HG03095 (cell line): ENCODE results near the gene SGSH.
"Not testable (repeated sequence)": the region's sequence is repeated elsewhere in the genome, so short reads cannot be mapped to it uniquely, and the experiment has no call there.

Experiments
- ATAC-seq: cut with Tn5 transposase; IDR thresholded peaks from one replicate; pipeline ENCODE4 v1.9.1; 2021; ENCODE audit warnings: moderate library complexity; ENCODE audit not compliant: unreplicated experiment

Gene SGSH

DNA sequence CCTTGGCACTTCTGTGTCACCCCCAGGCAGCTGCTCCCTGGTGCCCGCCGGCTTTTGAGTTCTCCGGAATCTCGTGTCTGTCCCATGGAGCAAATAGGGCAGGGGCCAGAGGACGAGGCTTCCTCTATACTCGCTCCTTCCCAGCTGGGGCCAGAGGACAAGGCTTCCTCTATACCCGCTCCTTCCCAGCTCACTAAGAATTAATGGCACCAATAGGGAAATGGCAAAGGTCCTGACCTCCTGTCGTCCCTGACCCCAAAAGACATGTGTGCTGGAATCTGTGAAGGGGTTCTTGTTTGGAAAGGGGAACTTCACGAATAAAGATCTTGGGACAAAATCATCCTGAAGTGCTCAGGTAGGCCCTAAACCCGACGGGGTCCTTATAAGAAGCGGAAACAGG lies 7.6 kb downstream of the SGSH start:
- no peak for ATAC-seq

GRCh38 chr17:80212109-80212508 lies 8.0 kb downstream of the SGSH start:
- ATAC-seq, result no peak

DNA sequence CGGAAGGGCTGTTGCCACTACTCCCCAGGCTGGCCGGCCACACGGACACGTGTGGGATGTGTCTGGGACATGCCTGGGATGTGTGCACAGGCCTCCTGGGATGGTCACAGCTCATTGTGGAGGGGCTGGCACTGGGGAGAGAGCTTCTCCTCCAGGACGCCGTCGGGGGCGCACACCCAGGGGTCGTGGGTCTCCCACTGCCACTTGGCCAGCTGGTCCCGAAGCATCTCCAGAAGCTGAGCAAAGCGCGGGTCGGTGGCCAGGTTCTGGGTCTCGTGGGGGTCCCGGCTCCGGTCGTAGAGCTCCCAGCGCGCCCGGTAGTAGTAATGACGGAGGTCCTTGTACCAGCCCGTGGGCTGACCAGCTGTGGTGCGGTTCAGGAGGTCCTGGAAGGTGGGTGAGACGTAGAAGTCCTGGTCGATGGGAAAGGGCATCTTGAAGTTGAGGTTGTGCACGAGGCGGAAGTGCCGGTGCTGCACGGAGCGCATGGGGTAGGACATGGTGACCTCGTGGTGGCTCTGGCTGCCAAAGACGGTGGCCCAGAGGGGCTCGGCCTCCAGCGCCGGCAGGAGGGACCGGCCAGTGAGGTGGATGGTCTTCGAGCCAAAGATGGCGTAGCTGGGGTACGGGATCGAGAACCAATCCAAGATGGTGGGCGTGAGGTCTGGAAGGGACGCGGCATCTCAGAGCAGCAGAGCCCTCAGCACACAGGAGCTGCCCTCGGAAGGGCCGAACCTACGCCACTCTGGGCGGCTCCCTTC lies 9.6 kb downstream of the SGSH start:
- ATAC-seq, result no peak

- no peak for ATAC-seq
These were observed 10.4 kb downstream of the SGSH start for GRCh38 chr17:80209765-80210164.

DNA sequence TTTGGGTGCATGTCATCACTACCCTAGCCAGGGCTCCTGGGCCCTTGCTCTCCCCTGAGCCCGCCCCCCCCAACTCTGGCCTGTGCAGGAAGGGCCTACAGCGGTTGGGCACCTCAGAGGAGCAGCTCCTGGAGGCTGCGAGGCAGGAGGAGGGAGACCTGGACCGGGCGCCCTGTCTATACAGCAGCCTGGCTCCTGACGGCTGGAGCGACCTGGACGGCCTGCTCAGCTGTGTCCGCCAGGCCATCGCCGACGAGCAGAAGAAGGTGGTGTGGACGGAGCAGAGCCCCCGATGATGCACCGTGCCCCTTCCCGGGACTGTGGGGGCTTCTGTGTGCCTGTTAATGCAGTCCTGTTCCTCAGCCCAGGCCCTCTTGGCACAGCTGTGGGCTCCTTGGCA lies 12.1 kb downstream of the SGSH start:
- no peak for ATAC-seq

GRCh38 chr17:80205811-80206210 lies 14.3 kb downstream of the SGSH start:
- no peak for ATAC-seq

DNA sequence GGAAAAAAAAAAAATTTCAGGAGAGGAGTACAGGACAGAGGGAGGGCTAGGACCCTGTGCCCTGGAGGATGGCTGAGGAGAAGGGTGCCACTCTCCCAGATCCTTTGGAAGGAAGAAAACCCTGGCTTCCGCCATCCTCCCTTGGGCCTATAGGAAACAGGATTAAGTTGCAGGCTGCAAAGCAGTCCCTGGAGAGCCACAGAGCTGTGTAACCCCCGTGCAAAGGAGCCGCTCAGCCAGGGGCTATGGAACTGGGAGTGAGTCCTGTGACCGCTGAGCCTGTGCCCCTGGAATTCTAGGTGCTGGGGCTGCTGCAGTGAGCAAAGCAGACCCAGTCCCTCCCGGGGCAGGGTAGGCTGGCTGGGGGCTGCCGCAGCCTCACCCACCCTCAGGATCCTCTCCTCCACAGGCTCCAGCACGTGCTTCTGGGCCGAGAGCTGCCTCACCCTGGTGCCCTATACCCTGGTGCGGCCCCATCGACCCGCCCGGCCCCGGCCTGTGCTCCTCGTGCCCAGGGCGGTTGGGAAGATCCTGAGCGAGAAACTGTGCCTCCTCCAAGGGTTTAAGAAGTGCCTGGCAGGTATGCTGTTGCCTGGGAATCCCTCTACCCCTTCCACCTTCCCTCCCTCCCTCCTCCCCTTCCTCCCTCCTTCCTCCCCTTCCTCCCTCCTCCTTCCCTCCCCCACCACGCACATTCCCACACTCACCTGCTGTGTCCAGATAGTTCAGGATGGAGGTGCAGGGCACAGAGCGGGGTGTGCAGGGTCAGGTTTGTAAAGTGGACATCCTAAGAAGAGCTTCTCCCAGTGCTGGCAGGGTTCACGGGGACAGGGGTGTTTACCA lies 15.3 kb downstream of the SGSH start:
- ATAC-seq, result no peak

DNA sequence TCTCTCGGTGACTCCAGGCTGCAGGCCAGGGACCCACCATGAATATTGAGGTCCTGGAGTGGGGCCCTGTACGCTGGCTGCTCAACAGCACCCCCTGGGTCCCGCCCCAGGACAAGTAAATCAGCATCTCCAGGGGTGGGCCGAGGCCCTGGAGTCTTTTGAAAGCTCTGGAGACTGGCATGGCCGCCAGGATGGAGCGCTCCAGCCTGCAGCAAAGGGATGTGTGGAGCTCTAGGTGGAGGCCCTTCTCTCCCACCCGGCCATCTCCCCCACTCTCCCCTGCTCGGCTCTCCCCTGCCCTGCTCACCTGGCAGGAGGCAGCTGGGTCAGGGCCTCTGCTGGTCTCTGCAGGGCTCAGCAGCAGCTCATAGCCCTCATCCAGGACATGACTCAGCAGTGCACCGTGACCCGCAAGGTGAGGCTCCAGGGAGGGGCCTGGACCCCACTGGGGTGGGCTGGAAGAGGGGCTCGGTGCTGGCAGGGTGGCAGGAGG lies 16.6 kb downstream of the SGSH start:
- no peak for ATAC-seq

DNA sequence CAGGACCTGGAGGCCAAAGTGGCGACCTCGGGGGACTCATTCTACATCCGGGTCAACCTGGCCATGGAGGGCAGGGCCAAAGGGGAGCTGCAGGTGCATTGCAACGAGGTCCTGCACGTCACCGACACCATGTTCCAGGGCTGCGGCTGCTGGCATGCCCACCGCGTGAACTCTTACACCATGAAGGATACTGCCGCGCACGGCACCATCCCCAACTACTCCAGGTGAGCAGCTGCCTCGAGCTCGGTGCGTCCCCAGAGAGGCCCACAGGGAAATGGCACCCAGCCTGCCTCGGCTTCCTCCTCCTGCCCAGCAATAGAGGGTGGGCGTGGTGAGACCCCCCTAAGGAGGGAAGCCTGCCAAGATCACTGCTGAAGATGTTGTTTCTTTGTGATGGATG lies 17.9 kb downstream of the SGSH start:
- no peak for ATAC-seq

DNA sequence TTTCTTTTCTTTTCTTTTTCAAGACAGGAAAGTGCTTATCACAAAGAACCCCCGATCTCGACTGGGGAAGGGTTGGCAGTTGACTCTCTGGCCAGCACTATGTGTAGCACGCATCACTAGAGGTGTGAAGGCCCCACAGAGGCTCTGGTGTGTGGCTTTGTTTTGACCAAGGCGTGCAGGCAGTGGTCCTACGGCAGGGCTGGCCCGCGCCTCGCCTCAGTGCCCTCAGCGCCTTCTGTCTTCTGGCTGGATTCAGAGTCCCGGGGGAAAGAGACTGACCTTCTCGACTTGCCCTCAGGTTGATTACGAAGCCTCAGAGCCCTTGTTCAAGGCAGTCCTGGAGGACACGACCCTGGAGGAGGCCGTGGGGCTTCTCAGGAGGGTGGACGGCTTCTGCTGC lies 18.7 kb downstream of the SGSH start:
- ATAC-seq, result no peak

GRCh38 chr17:80199295-80199694 lies 20.8 kb downstream of the SGSH start:
- ATAC-seq, result not testable (repeated sequence)

DNA sequence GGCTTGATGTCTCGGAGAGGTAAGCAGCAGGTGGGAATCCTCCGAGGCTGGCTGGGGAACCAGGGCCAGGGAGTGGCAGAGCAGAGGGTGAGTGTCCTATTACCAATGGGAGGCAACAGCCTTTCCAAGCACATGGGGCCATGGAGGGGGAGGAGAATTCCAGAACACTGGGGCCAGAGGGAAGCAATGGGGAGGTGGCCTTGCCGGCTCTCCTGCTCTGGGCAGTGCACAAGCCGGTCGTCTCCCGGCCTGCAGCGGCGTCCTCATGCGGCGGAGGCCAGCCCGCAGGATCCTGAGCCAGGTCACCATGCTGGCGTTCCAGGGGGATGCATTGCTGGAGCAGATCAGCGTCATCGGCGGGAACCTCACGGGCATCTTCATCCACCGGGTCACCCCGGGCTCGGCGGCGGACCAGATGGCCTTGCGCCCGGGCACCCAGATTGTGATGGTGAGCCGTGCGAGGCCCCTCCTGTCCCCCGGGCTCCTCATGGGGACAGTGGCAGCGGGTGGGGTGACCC lies 21.9 kb downstream of the SGSH start:
- ATAC-seq, result no peak

GRCh38 chr17:80196652-80197051 lies 23.5 kb downstream of the SGSH start:
- no peak for ATAC-seq

- no peak for ATAC-seq
These were observed 24.2 kb downstream of the SGSH start for GRCh38 chr17:80195671-80196529.

DNA sequence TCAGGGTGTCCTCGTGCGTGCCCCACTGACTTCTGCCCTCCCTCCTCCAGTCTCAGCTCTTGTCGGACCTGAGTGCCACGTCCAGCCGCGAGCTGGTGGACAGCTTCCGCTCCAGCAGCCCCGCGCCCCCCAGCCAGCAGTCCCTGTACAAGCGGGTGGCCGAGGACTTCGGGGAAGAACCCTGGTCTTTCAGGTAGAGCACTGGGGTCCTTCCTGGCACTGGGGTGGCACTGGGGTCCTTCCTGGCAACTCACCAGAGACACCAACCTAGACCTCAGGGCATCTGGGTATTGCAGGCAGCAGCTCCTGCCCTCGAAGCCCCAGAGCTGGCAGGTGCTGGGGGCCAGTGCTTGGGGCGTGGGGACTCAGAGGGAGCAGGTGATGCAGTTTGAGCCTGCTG lies 25.0 kb downstream of the SGSH start:
- ATAC-seq, result no peak

DNA sequence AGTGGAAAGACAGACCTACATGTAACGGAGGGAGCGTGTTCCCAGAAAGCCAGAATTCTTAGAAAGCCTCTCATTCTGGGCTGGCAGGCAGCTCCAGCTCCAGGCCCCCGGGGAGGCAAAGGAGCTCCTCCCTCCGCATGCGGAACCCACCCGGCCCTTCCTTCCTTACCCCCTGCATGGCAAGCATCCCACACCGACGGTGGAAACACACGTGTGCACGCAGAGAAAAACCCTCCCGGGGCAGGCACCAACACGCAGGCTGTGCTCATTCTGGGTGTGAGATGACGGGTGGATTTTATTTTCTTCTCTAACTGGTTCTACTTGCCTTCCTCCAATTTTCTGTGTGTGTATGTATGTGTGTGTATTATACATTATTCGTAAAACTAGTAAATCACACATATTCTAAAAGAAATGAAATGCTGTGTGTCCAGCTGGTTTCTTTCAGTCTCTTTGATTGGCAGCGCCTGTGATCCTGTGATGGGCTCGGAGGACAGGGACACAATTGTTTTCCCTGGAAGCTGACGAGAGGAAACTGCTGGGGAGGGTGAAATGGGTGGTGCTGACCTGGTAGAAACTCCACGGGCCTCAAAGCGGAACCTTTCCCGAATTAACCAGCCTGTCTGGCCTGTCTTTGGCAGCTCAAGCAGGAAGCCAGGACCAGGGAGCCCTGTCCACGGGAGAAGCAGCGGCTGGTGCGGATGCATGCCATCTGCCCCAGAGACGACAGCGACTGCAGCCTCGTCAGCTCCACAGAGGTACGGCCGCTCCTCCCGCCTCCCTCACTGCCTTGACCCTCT lies 28.1 kb downstream of the SGSH start:
- ATAC-seq, result no peak

- no peak for ATAC-seq
These were observed 28.9 kb downstream of the SGSH start for GRCh38 chr17:80191192-80191591.

DNA sequence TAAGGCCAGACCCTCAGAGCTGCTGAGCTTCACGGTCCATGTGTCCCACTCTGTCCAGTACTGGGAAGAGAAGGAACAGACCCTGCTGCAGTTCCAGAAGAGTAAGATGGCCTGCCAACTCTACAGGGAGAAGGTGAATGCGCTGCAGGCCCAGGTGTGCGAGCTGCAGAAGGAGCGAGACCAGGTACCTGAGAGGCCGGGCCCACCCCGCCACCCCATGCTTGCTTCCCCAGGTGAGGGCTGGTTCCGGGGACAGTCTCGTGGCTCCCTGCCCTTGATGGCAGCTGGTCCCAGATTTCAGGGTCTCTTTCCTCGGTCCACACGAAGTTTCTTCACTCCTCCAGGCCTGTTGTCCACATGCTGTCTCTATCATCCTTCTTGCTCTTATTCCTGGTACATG lies 29.4 kb downstream of the SGSH start:
- ATAC-seq, result no peak

DNA sequence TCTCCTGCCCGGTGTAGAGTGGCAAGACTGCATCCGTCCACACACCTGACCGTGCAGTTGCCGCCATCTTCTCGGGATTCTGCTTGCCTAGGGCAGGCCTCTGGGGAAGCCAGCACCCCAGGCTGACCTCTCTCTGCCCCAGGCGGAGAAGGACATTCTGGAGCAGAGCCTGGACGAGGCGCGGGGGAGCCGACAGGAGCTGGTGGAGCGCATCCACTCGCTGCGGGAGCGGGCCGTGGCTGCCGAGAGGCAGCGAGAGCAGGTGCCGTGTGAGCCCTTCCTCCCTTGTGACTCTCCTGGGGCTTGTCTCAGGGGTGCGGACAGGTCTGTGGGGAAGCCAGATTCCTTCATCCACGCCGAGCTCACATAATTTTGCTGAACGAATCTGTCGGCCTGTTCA lies 30.5 kb downstream of the SGSH start:
- ATAC-seq, result no peak

DNA sequence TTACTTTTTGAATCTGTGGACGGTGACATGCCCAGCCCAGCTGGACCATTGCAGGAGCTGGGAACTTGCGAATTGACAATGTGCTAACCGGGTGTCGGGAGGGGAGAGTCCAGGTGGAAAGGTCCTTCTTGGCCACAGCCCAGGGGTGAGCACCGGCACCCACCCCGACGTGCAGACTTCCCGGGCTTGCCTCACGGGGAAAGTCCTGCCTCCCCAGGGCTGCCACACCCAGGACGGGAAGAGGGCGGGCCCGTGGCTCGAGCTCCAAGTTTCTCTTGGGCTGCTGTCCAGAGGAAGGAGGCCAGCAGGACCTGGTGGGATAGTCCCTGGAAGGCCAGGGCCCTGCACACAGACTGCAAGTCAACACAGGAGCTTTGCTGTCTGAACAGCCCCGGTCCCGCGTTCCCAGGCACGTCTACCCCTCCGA lies 32.6 kb downstream of the SGSH start:
- ATAC-seq, result no peak
